ENCODE data around the gene SEZ6L. TPM values are rescaled to one million over a fixed set of nuclear protein-coding genes. Genes with fewer than 3 reads are reported as not detected.
A peak's percentile ranks its signal among the peaks of the same experiment; 100 is the strongest.

Gene SEZ6L
- total RNA-seq, 1 donor from 2014 or later: 8.6 TPM

- Mint-ChIP-seq H3K27me3 (peaks cover 89% of the 10 kb centered on the region), H3K4me1 (ENCODE audit: unreplicated experiment) (peaks cover 6% of the 10 kb centered on the region), H3K4me3 (peak overlapping the region; percentile 77), H3K27ac (no peak overlapping the region), H3K9me3 (no peaks in the 10 kb centered on the region), H3K36me3 (no peaks in the 10 kb centered on the region)
- no peak for DNase-seq (ENCODE audit: extremely low spot score, unreplicated experiment)
- TF ChIP-seq CTCF (conservative IDR thresholded peaks at IDR 0.05): no peak
Observed at GRCh38 chr22:26168939-26169314, 335 bp upstream of the SEZ6L start.

GRCh38 chr22:26170112-26170492 is 840 bp downstream of the SEZ6L start:
- no peak for TF ChIP-seq CTCF (conservative IDR thresholded peaks at IDR 0.05)
- H3K27ac Mint-ChIP-seq: no peak overlapping the region
- H3K9me3 Mint-ChIP-seq: no peaks in the 10 kb centered on the region
- H3K4me1 Mint-ChIP-seq (ENCODE audit: unreplicated experiment): peaks cover 6% of the 10 kb centered on the region
- peaks cover 89% of the 10 kb centered on the region for H3K27me3 Mint-ChIP-seq
- no peaks in the 10 kb centered on the region for H3K36me3 Mint-ChIP-seq
- no peak for DNase-seq (ENCODE audit: extremely low spot score, unreplicated experiment)
- H3K4me3 Mint-ChIP-seq: peak overlapping the region; percentile 71

- Mint-ChIP-seq H3K27ac (no peak overlapping the region), H3K4me3 (peak overlapping the region; percentile 71), H3K4me1 (ENCODE audit: unreplicated experiment) (peaks cover 6% of the 10 kb centered on the region), H3K27me3 (peaks cover 82% of the 10 kb centered on the region), H3K36me3 (no peaks in the 10 kb centered on the region), H3K9me3 (no peaks in the 10 kb centered on the region)
- no peak for DNase-seq (ENCODE audit: extremely low spot score, unreplicated experiment)
- peak; percentile 43 for TF ChIP-seq CTCF (conservative IDR thresholded peaks at IDR 0.05)
Observed at GRCh38 chr22:26170795-26171580, 1.7 kb downstream of the SEZ6L start.

GRCh38 chr22:26172389-26172990 is 3.2 kb downstream of the SEZ6L start:
- Mint-ChIP-seq H3K4me1 (ENCODE audit: unreplicated experiment) (peaks cover 6% of the 10 kb centered on the region), H3K36me3 (no peaks in the 10 kb centered on the region), H3K9me3 (no peaks in the 10 kb centered on the region), H3K27me3 (peaks cover 76% of the 10 kb centered on the region), H3K4me3 (peak overlapping the region; percentile 72), H3K27ac (no peak overlapping the region)
- peak; percentile 84 for TF ChIP-seq CTCF (conservative IDR thresholded peaks at IDR 0.05)
- no peak for DNase-seq (ENCODE audit: extremely low spot score, unreplicated experiment)

- DNase-seq (ENCODE audit: extremely low spot score, unreplicated experiment): no peak
- H3K4me1 Mint-ChIP-seq (ENCODE audit: unreplicated experiment): no peaks in the 10 kb centered on the region
- peaks cover 64% of the 10 kb centered on the region for H3K27me3 Mint-ChIP-seq
- no peaks in the 10 kb centered on the region for H3K36me3 Mint-ChIP-seq
- H3K9me3 Mint-ChIP-seq: no peaks in the 10 kb centered on the region
- H3K27ac Mint-ChIP-seq: no peak overlapping the region
- peak; percentile 57 for TF ChIP-seq CTCF (conservative IDR thresholded peaks at IDR 0.05)
- no peak overlapping the region for H3K4me3 Mint-ChIP-seq
Observed at GRCh38 chr22:26174280-26174679, 5.0 kb downstream of the SEZ6L start.

All from type B pancreatic cell (in vitro differentiated cells).